ENCODE results near the gene PAX3.

PAX3 gene

DNA sequence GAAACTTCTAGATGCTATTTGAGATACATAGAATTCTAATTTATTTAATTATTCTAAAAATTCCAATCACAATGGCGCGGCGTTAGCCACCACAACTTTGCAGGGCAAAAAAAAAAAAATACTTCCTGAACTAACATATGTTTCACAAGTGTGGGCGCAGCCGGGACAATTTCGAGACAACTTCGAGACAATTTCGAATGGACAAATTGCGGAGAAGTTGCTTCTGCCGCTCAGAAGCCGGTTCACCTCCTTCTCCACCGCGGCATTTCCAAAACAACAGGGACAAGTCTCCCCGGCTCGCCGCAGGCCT lies 842 bp downstream of the PAX3 start:
- intact Hi-C loops (cut with DNase I; ENCODE audit: low total_unique reads): no loop called here
- TF ChIP-seq, protein P1, sequence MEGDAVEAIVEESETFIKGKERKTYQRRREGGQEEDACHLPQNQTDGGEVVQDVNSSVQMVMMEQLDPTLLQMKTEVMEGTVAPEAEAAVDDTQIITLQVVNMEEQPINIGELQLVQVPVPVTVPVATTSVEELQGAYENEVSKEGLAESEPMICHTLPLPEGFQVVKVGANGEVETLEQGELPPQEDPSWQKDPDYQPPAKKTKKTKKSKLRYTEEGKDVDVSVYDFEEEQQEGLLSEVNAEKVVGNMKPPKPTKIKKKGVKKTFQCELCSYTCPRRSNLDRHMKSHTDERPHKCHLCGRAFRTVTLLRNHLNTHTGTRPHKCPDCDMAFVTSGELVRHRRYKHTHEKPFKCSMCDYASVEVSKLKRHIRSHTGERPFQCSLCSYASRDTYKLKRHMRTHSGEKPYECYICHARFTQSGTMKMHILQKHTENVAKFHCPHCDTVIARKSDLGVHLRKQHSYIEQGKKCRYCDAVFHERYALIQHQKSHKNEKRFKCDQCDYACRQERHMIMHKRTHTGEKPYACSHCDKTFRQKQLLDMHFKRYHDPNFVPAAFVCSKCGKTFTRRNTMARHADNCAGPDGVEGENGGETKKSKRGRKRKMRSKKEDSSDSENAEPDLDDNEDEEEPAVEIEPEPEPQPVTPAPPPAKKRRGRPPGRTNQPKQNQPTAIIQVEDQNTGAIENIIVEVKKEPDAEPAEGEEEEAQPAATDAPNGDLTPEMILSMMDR (IDR thresholded peaks at IDR 0.05): no peak
- peak overlapping the region; percentile 43 to 54 for H3K4me3 ChIP-seq
- H3K27ac ChIP-seq: no peak overlapping the region
- H3K36me3 ChIP-seq: no peaks in the 10 kb centered on the region
- H3K4me1 ChIP-seq: peaks cover 0 to 47% (median 24%) of the 10 kb centered on the region in 4 donors
- H3K9me3 ChIP-seq: peaks cover 0 to 3% (median 0%) of the 10 kb centered on the region in 3 donors
- peaks cover 0 to 95% of the 10 kb centered on the region in 2 donors for H3K27me3 ChIP-seq
- no peak for DNase-seq

DNA sequence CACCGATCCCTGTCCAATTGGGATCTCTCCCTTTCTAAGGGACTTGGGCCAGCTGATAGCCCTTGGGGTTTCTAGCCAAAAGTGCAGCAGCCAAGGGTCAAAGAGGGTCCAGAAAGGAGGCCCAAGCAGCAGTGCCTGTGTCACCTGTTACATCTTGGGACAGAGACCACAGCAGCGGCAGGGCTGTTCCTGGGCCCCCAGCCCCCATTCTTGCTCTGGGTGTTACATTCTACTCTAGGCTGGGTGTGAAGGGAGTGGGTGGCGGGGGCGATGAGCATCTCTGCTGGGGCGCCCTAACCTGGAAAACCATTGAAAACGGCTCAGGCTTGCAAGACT lies 1.2 kb downstream of the PAX3 start:
- intact Hi-C loops (cut with DNase I; ENCODE audit: low total_unique reads): no loop called here
- Histone ChIP-seq H3K4me3 (peak overlapping the region in 1 of 2 donors; percentile 54), H3K9me3 (peaks cover 0 to 3% (median 0%) of the 10 kb centered on the region in 3 donors), H3K27ac (no peak overlapping the region), H3K4me1 (peaks cover 0 to 47% (median 24%) of the 10 kb centered on the region in 4 donors), H3K36me3 (no peaks in the 10 kb centered on the region), H3K27me3 (peaks cover 0 to 95% of the 10 kb centered on the region in 2 donors)
- no peak for DNase-seq
- TF ChIP-seq, protein P1 (IDR thresholded peaks at IDR 0.05): no peak

DNA sequence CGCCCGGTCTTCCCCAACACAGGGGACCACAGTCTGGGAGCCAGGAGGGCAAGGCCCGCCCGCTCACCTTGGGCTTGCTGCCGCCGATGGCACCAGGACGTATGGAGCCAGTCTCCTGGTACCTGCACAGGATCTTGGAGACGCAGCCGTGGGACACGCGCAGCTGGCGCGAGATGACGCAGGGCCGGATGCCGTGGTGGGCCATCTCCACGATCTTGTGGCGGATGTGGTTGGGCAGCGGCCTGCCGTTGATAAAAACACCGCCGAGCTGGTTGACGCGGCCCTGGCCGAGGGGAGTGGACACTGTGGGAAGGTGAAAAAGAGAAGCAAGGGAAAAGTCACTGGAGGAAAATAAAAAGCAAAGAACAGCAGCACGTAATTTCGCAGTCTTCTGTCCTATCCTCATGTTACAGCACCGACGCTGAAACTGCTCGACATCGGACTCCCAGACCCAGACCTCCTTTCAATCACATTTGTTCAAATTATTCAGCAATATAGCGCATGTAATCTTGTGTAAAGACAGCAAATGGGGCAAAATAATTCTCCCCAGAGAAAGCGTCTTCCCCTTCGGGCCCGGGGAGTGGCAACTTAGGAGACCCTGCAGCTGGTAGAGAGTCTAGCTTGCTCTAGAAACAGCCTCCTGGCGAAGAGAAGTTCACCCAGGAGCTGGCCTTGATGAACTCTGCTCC lies 1.7 kb downstream of the PAX3 start:
- Histone ChIP-seq H3K27ac (no peak overlapping the region), H3K36me3 (no peaks in the 10 kb centered on the region), H3K4me3 (no peak overlapping the region), H3K9me3 (peaks cover 0 to 3% (median 0%) of the 10 kb centered on the region in 3 donors), H3K27me3 (peaks cover 0 to 94% of the 10 kb centered on the region in 2 donors), H3K4me1 (peaks cover 0 to 47% (median 24%) of the 10 kb centered on the region in 4 donors)
- intact Hi-C loops (cut with DNase I; ENCODE audit: low total_unique reads): no loop called here
- TF ChIP-seq, protein P1 (IDR thresholded peaks at IDR 0.05): no peak
- no peak for DNase-seq

DNA sequence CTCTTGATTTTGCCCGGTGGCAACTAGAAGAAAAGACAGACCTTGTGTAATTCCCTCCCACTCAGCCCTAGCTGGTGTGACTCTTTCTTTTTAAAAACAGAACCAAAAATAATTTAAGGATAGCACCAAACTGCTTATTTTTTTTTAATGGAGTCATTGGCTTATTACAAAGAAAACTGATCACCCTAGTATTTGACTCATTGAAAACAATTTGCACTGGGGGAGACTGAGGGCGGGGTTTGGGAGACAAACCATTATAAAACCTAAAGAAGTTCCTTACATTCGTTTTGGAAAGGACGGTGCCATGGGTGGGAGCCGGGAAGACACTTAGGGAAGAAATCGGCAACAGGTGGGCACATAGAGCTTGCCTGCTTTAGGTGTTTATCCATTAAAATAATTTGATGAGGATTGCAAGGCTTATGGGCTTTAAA lies 2.5 kb downstream of the PAX3 start:
- intact Hi-C loops (cut with DNase I; ENCODE audit: low total_unique reads): no loop called here
- H3K27me3 ChIP-seq: peaks cover 0 to 91% of the 10 kb centered on the region in 2 donors

GRCh38 chr2:222295368-222296062 lies 3.3 kb downstream of the PAX3 start:
- Histone ChIP-seq H3K4me1 (peaks cover 0 to 45% (median 22%) of the 10 kb centered on the region in 4 donors), H3K27me3 (peaks cover 0 to 91% of the 10 kb centered on the region in 2 donors), H3K27ac (no peak overlapping the region), H3K4me3 (peak overlapping the region; percentile 2 to 33), H3K9me3 (peaks cover 0 to 3% (median 0%) of the 10 kb centered on the region in 3 donors), H3K36me3 (no peaks in the 10 kb centered on the region)
- TF ChIP-seq, protein P1 (IDR thresholded peaks at IDR 0.05): no peak
- DNase-seq: no peak
- intact Hi-C loops (cut with DNase I; ENCODE audit: low total_unique reads): no loop called here

More for the DNA sequence above, 2.5 kb downstream of the PAX3 start:
- no peak overlapping the region for H3K4me3 ChIP-seq
- peaks cover 0 to 46% (median 23%) of the 10 kb centered on the region in 4 donors for H3K4me1 ChIP-seq
- H3K36me3 ChIP-seq: no peaks in the 10 kb centered on the region
- no peak overlapping the region for H3K27ac ChIP-seq
- peaks cover 0 to 3% (median 0%) of the 10 kb centered on the region in 3 donors for H3K9me3 ChIP-seq
- DNase-seq: no peak
- TF ChIP-seq, protein P1 (IDR thresholded peaks at IDR 0.05): no peak

Data from tibial artery (tissue), 4 donors.